Stimulated activated CD8-positive, alpha-beta memory T cell treated with anti-CD3 and anti-CD28 coated beads, Interleukin-7, amount 100 ng/mL, for 48 hours (primary cell): Measurements from ENCODE around the gene KCNH3.

Experiments used
- DNase-seq, 2 donors: peaks; one replicate each; pipeline ENCODE4 v3.0.0-alpha.2; 2020; ENCODE audit warnings: low read depth in 1 of 2; ENCODE audit errors: extremely low read depth in 1 of 2

The KCNH3 gene

DNA sequence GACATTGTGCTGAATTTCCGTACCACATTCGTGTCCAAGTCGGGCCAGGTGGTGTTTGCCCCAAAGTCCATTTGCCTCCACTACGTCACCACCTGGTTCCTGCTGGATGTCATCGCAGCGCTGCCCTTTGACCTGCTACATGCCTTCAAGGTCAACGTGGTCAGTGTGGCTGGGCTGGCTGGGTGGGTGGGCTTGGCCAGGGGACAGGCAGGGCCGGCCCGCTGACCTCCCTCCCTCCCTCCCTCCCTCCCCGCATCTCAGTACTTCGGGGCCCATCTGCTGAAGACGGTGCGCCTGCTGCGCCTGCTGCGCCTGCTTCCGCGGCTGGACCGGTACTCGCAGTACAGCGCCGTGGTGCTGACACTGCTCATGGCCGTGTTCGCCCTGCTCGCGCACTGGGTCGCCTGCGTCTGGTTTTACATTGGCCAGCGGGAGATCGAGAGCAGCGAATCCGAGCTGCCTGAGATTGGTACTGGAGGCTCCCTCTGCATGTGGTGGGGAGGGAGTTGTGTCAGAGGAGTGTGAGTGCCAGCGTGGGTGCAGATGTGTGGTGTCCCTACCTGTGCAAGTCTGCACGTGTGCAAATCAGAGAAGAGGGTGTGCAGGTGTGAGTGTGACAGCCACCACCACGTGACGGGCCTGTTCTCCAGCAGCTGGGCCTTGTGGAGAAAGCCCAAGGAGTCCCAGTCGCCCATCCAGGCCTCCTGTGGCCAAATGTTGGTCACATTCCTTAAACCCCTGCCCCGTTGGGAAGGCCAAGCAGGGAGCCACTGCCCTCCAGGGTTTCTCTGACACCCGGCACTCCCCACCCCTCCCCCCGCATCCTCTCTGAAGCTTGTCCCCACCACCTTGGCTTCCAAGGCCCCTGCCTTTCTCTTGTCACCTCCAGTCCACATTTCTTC lies 5.3 kb downstream of the KCNH3 start:
- DNase-seq, result no peak

DNA sequence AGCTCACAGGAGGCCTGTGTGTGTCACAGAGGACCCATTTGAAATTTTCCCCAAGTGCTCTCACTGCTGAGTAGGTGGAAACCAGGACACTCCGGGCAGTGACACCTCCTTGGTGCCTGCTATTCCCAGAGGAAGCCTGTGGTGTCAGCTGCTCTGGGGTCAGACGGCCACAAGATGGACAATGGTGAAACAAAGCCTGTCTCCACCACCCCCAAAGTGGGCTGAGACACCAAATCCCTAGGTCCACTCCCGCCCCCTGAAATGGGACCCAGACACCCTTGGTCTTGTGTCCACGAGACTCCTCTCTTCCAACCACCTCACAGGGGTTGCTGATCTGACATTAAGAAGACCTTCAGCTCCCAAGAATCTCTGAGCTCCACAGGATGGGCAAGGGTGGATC lies 7.0 kb downstream of the KCNH3 start:
- no peak for DNase-seq

DNA sequence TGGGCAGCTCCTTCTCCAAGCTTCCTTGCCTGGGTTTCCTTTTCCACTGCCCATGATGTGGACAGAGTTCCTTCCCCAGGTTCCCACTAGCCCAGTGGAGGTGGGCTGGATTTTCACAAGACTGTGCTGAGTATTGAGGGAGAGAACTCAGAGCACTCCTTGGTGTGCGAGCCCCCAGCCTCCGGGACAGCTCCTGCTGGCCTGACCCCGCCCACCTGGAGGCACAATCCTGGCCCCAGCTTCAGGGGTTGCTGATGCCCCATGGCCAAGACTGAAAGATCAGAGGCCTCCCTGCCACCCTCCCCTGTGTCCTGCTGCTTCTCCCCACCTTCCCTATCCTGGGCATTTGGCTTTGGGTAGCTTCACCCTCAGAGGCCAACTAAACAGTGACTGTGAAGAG lies 7.7 kb downstream of the KCNH3 start:
- DNase-seq, result no peak

DNA sequence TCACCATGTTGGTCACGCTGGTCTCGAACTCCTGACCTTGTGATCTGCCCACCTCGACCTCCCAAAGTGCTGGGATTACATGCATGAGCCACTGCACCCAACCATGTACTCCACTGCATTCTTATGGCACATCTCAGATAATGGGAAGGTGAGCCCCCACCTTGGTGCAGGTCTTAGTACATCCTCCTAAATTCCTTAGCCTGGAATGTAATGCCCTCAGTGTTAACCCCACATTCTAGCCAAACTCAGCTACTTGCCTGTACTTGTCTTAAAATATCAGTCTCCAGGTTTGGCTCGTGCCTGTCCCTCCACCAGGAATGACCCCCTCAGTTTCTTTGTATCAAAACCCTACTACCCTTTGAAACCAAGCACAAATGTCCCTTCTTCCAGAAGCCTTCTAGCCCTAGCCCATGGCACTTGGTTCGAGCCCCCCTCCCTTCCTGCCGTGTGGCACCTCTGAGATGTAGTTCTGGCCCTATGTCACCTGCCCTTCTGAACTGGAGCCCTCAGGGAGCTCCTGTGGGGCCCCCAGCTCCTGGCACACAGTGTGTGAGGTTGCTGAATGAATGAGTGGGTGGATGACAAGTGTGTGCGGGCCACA lies 8.4 kb downstream of the KCNH3 start:
- DNase-seq, result no peak

DNA sequence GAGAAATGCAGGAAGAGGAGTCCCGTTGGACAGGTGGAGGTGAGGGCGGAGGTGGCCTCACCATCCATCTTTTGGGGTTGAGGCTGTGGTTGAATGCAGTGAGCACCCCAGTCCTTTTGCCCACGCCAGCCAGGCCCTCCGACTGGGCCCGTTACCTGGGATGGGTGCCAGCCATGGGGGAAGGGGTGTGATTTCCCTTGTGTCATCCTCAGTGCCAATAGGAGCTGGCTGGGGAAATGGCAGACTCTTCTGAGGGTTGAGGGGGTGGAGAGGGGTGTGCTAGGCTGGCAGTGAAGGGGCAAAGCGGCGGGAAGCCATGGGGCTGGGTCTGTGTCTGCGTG lies 9.6 kb downstream of the KCNH3 start:
- DNase-seq, result no peak

DNA sequence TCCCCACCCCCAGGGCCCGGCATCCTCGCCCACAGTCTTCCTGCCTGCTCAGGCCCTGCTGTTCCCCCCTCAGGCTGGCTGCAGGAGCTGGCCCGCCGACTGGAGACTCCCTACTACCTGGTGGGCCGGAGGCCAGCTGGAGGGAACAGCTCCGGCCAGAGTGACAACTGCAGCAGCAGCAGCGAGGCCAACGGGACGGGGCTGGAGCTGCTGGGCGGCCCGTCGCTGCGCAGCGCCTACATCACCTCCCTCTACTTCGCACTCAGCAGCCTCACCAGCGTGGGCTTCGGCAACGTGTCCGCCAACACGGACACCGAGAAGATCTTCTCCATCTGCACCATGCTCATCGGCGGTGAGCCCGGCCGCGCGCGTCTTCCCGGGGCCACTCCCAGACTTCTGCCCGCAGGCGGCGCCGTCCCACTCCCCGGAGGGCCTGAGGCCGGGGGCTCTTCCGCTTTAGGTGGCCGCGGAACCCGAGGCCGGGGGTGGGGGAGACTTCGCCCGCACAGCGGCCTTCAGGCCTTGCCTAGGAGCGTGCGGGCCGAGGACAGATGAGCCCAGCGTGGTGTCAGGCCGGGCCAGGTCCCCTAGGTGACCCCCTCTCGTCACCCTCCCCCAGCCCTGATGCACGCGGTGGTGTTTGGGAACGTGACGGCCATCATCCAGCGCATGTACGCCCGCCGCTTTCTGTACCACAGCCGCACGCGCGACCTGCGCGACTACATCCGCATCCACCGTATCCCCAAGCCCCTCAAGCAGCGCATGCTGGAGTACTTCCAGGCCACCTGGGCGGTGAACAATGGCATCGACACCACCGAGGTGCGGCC lies 10.2 kb downstream of the KCNH3 start:
- peak in 1 of 2 donors; percentile 9 for DNase-seq

DNA sequence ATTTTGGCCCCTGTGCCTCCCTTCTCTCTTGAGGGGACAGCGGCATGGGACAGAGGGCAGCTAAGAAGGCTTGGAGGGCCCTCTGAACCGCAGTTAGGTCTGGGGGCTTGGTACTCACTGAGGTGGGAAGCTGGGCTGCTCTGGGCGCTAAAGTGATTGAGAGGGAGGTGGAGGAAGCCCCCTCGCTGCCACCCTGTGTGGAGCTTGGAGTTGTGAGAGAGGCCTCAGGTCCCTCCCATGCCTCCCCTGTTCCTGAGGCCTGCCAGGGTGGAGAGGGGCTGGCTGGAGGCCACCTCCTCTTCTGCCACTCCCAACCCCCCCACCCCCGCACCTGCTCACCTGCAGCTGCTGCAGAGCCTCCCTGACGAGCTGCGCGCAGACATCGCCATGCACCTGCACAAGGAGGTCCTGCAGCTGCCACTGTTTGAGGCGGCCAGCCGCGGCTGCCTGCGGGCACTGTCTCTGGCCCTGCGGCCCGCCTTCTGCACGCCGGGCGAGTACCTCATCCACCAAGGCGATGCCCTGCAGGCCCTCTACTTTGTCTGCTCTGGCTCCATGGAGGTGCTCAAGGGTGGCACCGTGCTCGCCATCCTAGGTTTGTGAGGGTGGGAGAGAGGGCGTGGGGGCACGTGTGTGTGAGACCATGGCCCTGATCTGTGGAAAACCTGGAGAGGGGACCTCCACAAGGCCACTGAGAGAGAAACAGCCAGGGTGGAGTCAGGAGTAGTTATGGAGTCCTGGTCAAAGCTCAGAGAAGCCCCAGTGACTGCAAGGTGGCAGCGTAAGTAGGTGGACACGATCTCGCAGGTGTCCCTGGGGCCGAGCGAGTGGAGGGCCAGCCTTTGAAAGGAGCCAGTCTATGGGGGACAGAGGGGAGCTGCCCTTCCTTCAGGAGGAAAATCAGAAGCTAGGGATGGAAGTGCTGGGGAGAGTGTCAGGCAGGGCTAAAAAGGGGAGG lies 11.2 kb downstream of the KCNH3 start:
- DNase-seq, result no peak

DNA sequence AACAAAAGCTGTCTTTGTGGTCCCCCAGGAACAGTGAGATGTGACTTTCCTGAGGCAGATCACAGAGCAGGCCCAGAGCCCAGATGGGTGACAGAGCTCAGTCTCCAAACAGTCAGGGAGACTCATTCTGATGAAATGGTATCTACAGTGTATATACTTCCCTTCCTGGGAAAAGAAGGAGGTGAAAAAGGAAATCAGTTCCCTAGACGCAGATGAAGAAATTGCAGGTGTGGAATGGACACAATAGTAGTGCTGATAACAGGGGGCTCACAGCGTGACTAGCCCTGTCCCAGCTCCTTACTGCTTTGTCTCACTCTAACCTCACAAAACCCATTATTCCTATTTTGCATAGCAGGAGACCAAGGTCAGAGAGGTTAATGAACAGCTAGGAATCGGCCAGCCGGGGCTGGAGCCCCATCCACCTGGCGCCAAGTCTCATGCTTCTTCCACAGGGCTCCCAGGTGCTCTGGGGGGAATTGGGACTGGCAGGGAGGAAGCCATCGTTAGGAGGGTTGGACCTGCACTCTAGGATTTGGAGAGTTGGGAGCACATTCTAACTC lies 11.9 kb downstream of the KCNH3 start:
- DNase-seq, result no peak

DNA sequence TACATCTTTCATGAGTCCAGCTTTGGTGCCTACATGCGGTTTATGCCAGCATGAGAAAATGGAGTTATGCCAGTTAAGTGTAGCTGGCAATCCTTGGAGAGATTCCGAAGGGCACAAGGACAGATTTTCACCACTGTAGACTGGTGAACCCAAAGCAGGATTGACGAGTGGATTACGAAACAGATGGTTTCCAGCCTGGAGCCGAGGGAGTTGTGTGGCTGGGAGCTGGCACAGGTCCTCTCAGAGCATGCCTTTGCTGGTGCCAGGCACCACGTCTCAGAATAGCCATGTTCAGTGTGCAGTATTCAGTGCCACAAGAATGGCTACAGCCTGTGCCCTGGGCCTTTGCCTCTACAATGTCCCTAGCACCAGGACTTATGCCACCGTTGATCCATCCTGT lies 13.2 kb downstream of the KCNH3 start:
- DNase-seq, result no peak

DNA sequence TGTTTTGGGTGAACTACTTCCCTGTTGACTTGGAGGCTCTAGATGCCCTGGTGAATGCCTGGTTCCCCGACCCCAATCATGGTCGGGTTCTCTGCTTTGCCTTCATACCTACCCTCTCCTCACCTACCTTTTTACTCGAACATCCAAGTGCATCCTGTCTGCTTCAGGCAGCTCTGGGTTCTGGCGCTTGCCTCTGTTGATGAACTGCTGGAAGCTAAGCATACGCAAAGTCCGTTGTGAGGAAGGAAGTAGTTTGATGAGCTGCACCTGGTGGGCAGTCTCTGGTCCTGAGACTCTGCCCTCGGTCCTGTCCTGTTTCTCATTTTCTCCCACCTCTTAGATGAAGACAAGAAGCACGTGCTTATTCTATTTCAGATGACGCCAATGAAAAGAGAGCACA lies 13.6 kb downstream of the KCNH3 start:
- DNase-seq, result no peak

DNA sequence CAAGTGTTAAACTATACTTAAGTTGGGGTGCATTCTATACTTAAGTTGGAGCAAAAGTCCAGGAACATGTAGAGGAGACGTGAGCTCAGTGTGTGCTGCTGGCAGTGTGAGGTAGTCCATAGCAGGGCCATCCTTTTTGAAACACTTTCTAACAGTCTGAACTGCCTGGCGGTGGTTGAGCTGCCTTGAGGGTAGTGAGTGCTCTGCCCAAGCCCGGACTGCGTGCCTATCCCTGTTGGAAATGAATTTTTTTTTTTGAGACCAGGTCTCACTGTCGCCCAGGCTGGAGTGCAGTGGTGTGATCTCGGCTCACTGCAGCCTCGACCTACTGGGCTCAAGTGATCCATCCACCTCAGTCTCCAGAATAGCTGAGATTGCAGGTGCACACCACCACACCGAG lies 14.1 kb downstream of the KCNH3 start:
- no peak for DNase-seq

DNA sequence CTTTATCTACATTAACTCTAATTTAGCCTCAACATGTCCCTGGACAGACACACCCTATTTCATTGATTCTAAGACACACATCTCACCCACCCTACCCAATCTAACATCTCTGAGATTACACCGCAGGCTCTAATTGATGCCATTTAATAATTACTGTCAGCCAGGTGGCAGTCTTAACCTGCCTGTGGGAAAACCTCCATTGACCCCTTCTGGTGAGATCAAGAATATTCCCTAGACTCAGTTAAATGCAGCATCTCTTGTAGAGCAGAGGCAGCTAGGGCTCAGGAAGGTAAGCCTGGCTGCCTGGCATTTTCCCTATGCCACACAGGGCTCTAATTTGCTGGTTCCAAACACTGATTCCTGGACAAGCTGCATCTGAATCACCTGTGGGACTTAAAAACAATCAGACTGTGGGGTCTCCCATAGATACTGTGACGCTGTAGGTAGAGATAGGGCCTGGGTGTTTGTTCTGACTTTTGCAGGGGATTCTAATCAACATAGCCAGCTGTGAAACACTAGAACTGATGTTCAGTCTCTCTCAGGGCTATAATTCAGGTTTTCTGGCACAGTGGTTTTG lies 14.8 kb downstream of the KCNH3 start:
- DNase-seq, result no peak

DNA sequence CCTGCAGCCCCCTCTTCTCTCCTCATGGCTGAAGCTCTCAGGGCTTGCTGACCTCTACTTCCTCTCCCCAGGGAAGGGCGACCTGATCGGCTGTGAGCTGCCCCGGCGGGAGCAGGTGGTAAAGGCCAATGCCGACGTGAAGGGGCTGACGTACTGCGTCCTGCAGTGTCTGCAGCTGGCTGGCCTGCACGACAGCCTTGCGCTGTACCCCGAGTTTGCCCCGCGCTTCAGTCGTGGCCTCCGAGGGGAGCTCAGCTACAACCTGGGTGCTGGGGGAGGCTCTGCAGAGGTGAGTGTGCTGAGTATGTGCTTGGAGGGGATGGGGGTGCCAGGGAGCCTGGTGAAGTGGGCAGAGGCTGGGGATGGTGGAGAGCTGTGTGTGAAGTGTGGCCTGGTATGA lies 15.4 kb downstream of the KCNH3 start:
- DNase-seq, result no peak

DNA sequence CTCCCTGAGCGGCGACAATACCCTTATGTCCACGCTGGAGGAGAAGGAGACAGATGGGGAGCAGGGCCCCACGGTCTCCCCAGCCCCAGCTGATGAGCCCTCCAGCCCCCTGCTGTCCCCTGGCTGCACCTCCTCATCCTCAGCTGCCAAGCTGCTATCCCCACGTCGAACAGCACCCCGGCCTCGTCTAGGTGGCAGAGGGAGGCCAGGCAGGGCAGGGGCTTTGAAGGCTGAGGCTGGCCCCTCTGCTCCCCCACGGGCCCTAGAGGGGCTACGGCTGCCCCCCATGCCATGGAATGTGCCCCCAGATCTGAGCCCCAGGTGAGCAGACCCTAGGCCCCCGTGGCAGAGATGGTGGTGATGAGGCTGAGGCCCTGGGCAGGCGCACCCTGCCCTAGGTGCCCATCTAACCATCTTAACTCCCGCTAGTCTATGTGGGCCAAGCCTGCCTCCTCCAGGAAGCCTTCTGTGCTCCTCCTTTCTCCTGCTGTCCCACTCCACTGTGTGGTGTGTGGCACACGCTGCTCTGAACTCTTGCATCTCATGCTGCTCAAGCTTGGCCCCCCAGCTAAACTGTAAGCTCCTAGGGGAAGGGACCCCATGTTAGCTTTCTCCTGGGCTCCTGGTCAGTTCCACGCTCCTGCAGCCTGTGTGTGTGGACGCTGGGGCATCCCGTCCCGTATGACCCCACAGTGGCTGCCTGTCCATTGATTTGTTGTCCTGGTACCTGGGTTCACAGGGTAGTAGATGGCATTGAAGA lies 17.0 kb downstream of the KCNH3 start:
- no peak for DNase-seq

DNA sequence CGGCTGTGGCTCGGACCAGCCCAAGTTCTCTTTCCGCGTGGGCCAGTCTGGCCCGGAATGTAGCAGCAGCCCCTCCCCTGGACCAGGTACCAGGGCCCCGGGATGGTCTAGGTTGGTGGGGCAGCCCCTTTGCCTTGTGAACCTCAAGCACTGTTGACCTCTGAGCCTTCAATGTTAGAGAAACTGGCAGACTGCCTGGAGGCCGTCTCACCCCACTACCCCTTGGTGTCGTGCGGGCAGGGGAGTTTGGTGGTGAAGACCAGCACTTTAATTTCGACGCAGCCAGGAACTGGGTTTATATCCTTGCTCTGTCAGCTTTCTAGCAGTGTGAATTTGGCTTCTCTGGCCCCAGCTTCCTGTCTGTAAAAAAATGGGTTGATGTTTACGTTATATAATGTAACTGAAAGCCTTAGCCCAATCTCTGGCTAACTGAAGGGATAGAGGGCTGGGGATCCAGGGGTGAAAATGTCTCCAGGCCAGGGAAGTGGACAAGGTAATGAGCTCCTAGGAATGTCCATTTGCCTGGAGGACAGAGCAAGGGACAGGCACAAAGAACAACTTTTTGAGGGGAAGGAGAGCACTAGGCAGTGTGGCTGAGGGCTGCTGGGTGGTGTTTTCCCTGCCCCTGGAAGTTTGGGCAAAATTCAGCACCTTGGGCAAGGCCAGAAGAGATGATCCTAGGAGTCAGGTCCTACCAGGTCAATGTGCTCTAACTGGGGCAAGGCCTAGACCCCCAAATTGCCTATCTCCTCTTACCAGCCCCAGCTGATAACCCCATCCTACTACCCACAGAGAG lies 17.8 kb downstream of the KCNH3 start:
- no peak for DNase-seq

DNA sequence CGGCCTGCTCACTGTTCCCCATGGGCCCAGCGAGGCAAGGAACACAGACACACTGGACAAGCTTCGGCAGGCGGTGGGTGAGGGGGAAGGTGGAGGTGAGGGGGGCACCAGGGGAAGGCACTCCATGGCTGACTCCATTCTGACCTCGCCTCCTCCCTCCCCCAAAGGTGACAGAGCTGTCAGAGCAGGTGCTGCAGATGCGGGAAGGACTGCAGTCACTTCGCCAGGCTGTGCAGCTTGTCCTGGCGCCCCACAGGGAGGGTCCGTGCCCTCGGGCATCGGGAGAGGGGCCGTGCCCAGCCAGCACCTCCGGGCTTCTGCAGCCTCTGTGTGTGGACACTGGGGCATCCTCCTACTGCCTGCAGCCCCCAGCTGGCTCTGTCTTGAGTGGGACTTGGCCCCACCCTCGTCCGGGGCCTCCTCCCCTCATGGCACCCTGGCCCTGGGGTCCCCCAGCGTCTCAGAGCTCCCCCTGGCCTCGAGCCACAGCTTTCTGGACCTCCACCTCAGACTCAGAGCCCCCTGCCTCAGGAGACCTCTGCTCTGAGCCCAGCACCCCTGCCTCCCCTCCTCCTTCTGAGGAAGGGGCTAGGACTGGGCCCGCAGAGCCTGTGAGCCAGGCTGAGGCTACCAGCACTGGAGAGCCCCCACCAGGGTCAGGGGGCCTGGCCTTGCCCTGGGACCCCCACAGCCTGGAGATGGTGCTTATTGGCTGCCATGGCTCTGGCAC lies 18.5 kb downstream of the KCNH3 start:
- DNase-seq, result no peak

DNA sequence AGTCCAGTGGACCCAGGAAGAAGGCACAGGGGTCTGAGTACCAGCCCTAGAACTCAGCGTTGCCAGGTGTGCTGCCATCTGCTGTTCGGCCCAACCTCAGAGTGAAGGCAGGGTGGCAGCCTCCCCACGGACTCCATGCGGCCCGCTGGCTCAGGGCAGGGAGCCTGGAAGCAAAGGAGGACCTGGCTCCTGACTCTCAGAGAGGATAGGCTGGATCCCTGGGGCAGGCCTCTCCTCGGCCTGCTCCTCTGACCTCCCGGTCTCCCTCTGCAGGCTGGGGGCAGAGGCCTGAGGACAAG lies 19.0 kb downstream of the KCNH3 start:
- no peak for DNase-seq

DNA sequence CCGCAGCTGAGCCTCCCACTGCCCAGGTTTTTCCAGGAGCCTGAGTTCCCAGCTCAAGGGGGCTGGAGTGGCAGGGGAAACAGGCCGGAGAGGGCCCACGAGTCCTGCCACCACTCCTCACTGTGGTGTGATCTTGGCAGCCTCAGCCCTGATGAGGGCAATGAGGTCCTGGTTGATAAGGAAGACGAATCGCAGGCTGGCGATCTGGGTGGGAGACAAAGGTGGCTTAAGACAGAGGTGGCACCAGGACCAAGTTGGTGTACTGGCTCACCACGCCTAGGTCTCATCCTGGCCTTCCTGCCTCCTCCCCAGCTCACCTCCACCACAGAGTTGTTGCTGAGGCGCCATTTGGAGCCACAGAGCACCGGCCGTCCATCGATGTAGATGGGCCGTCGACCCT lies 19.7 kb downstream of the KCNH3 start:
- no peak for DNase-seq
